Stimulated activated CD8-positive, alpha-beta memory T cell treated with anti-CD3 and anti-CD28 coated beads, Interleukin-15, amount 100 ng/mL, for 24 hours (primary cell): ENCODE data around the gene PAX8.

ENCODE experiments used
- DNase-seq: peaks from one replicate; pipeline ENCODE4 v3.0.0-alpha.2; 2020; ENCODE audit warnings: low read depth

PAX8 gene

GRCh38 chr2:113182471-113183260 is 96.1 kb downstream of the PAX8 start:
- DNase-seq = no peak

GRCh38 chr2:113181258-113182051 is 97.3 kb downstream of the PAX8 start:
- no peak for DNase-seq

DNA sequence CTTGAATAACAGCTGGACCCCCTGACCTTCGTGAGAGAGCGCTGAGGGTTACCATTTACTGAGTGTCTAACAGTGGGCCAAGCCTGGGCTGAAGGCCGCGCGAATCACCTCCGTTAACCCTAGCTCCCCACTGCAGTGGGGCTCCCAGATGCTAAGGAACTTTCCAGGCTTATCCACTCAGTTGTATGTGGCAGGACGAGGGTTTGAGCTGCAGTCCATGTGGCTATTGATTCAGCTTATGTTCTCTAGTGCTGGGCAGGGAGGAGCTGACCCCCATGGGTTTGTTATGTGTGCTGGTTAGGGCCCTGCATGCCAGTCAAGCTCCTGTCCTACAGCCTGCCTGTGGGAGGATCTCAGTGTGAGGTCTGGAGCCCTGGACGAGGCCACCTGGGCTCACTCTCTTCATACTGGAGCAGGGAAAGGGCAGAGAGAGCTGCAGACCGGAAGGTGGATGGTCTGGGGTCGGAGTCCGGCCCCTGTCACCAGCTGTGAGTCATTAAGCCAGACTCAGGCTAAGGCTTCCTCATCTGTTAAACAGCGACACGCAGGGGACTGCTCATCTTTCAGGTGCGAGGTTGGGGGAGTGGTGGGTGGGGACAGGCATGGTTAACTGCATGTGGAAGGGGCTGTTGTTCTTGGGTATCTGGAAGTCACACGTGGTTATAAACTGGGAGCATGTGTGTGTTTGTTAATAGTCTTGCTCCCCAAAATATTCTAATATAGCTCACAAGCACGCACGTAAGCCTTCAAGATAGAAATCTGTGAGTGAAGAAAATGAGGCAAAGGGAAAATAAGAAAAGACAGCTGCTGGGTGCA is 98.4 kb downstream of the PAX8 start:
- no peak for DNase-seq

GRCh38 chr2:113179446-113180045 is 99.2 kb downstream of the PAX8 start:
- no peak for DNase-seq

- DNase-seq = no peak
Measured at GRCh38 chr2:113178891-113179290, 99.8 kb downstream of the PAX8 start.

DNA sequence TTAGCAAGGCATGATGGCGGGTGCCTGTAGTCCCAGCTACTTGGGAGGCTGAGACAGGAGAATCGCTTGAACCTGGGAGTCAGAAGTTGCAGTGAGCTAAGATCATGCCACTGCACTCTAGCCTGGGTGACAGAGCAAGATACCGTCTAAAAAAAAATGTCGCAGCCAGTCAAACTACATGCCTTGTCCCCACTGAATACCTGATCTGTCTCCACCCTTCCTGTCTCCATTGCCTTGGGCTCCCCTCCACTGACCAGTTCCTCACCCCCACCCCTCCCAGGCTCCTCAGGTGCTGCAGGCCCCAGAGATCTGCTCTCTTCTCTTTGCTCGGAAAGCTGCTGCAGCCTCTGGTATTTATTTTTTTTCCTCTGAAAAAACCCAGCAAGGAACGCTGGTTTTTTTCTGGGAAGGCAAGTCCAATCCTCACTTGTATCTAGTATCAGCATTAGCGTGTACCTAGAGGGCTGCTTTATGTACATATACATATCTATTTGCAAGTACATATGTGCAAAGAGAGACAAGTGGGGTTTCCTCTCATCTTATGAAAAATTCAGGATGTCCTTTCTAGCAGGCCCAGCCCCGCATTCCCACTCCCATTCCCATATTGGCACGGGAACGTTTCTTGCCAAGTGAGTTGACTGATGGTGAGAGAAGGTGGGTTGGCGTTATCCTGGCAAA is 100.5 kb downstream of the PAX8 start:
- no peak for DNase-seq

DNA sequence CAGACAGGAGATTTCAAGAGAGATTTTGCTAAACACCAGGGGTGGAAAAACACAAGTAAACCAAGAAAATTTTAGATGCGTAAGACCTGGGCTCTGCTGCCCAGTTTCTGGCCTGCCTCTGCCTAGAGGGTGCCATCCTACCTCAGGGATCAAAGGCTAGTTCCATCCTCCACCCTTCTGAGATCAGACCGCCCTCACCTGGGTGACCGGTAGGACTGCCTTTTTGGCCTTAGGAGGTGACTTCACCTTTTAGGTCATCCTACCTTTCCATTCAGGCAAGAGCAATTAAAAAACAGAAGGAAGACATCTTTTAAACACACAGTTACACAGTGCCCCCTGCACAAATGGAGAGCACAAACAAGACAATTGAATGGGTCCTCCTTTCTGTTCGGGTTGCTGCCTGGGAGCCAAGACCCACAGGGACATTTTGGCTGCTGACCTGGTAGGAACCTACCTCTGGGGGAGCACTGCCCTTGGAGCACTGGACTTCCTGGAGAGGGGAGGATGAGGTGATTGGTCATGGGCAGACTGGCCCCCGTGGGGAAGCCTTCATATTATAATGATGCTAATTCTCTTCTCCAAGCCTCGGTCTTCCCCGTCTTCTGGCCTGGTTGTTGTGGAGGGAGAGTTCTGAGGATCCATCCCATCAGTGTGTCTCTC is 101.9 kb downstream of the PAX8 start:
- DNase-seq = no peak

GRCh38 chr2:113175736-113176695 is 102.7 kb downstream of the PAX8 start:
- no peak for DNase-seq

DNA sequence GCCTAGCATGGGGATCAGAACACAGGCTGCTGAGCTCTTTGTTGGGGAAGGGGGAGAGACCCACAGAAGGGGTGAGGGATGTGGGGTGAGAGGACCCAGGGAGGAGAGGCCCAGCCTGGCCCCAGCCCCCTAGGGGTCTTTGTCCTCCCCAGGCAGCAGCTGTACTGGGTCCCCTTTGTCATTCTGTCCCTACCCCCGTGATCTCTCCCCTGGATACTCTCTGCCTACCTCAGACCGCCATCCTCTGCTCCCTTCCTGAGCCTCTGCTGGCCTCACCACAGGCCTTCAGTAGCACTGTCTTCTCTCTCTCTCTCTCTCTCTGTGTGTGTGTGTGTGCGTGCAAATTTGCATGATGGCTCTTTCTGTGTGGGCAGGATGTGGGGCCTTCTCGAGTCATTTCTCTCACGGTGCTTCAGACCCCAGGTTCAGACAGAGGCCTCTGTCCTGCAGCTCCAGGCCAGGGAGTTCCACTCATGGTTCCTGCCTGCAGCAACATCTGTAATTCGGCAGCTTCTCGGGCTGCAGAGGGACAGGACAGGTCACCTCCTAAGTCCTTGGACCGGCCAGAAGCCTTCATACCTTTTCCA is 103.6 kb downstream of the PAX8 start:
- no peak for DNase-seq

DNA sequence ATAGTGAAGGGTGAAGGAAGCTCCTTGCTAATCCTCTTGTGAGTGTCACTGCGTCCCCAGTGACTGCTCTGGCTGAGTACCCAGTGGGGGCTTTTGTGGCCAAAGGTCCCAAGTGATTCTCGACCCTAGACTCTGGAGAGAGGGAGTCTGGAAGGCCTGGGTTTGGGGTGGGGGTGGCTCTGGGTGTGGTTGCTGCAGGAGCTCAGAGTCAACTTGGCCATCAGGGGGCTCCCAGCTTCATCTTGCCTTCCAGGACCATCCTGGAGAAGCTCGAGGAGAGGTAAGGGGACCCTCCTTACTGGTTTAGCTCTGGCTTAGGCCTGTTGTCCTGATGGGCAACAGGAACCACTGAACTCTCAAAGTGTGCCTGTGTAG is 104.4 kb downstream of the PAX8 start:
- no peak for DNase-seq

- DNase-seq = peak; percentile 59
Measured at GRCh38 chr2:113173542-113174375, 105.0 kb downstream of the PAX8 start, which contains the start of gene PSD4. TSS of gene PSD4 (plus strand) at chr2:113173971. CDS start at chr2:113182457, 8,486 bp downstream.

DNA sequence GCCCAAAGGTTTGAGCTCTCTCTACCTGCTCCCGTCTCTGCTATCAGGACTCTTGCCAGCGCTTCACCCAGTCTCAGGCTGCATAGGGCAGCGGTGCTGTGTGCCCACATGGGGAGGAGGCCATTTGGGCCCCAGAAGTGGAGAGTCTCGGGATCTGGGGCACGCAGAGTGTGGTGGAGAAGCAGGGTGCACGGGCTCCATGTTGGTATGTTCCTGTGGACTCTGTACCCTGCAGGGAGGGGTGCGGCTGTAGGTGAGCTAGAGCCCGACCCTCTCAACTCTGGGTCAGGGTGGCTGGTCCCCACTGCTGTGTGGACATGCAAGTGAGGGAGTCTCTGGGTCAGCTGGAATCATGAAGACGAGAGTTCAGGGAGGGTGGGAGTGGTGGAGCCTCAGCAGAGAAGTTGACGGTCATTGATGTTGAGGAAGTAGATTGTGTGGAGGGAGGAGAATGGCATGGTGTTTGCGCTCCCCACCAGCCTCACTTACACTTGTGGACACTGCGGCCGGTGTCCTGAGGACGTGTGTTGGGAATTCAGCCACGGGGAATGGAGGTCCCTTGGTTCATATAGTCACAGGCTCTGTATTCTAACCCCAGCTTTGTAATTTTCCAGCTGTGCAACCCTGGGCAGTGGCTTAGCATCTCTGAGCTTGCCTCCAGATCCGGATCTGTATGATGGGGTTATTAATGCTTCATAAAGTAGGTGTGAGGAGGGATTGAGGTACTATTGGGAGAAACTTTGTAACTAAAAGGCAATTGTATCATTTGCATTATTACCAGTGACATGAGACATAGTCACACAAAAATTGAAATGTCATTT is 105.8 kb downstream of the PAX8 start:
- no peak for DNase-seq

DNA sequence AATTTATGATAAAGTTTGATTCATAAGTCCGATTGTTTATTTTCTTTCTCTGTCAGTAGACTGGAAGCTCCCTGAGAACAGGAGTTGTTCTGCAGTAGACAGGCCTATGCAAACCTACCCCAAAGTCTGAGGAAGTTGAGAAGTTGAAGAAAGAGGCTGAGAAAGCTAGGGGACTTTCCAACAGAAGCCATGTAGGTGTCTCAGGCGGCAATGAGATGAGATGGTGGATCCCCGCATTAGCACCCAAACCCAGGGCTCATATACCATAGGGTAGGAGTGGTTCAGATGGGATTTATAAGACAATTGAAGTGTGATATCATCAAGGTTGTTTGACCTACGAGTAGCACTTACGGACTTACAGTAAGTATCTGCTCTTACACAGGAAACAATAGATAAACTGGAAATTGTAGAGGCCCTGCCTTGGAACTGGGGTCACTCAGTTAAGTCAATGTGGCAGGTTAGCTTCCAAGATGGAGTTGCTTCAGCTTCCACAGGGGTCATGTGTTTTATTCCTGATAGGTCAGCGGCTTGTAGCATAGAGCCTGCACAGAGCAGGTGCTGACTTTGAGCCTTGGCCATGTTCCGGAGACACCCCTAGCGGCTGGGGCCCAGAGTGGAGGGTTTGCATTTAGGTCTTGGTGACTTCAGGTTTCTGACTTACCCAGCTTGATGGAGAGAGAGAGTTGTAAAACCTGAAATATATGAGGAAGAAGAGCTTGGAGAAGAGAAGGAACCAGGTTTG is 107.2 kb downstream of the PAX8 start:
- no peak for DNase-seq

GRCh38 chr2:113169586-113169985 is 109.1 kb downstream of the PAX8 start:
- DNase-seq = no peak

DNA sequence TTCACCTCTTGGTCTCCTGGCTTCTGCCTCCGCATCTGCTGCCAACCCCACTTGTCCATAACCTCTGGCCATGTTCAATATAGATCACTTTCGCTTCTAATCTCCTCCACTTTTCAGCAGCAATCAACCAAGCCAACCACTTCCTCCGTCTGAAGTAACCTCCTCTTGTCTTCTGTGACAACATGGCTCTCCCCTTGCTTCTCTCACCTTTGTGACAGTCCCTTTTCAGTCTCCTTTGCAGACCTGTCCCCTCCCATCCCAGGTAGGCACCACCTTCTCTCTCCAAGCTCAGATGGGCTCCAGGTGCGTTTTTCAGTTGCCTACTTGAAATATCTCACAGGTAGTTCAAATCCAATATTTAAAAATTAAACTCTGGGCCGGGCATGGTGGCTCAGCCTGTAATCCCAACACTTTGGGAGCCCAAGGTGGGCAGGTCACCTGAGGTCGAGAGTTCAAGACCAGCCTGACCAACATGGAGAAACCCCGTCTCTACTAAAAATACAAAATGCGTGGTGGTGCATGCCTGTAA is 109.7 kb downstream of the PAX8 start:
- DNase-seq = no peak

- no peak for DNase-seq
Measured at GRCh38 chr2:113167962-113168340, 110.8 kb downstream of the PAX8 start.
